HG02885 (cell line): ENCODE results near the gene ACVRL1.

Experiments
- ATAC-seq: cut with Tn5 transposase; IDR thresholded peaks from one replicate; pipeline ENCODE4 v1.9.1; 2021; ENCODE audit warnings: mild to moderate bottlenecking; ENCODE audit not compliant: unreplicated experiment, poor library complexity

The ACVRL1 gene

DNA sequence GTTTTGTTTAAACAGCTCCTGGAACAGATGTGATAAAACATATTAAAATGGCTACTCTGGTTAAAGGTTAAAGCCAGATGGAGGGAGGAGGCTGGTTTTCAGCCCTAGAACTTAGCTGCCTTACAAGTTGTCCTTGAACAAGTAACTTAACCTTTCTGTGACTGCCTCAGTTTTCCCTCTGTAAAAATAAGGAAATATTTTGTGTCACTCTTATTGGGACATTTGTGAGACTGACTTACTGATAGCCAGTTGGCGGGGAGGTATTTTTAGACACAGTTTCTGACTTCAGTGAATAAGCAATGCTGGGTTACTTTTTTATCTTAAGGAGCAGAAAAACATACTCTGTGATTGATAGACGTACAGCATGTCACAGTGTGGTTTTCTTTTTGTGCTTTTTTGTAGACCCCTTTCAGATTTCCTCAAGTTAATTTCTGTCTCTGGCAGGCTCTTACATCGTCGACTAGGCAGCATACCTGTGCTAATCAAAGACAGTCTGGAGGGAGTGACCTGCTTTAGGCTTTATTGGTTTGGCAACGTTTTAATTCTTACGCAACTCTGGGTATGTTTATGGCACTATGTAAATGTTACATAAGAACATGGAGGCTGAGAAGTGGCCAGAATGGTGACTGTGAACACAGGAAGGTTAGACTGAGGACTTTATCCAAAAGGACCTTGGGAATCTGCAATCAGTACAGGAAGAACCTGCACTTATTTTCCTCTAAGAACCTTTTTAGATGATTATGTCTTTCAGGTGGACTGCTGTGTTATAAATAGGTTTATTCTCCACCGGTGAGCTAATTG, 47.5 kb downstream of the ACVRL1 start:
- no peak for ATAC-seq

DNA sequence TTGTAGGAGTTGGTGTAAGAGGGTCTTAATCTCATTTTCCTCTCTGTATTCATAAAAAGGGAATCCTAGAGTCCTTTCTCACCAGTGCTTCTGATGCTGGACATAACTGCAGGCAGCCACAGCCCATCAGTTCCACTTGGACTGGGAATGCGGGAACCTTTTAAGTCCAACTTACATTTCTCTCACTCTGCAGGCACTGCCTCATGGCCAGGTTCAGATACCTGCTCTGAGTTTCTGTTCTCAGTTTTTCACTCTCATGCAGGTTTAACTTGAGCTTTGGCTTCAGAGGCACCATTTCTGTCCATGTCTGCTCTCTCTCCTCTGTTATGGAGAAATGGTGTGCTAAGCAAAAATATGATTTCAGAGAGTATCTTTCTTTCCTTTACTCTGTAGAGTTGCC, 48.4 kb downstream of the ACVRL1 start:
- ATAC-seq, result no peak

DNA sequence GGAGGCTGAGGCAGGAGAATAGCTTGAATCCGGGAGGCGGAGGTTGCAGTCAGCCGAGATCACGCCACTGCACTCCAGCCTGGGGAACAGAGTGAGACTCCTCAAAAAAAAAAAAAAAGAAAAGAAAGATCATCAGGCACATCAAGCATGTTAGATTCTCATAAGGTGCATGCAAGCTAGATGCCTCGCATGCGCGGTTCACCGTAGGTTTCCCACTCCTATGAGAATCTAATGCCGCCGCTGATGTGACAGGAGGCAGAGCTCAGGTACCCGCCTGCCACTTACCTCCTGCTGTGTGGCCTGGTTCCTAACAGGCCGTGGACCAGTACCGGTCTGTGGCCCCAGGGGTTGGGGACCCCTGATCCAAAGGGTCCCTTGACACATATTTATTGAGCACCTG, 51.2 kb downstream of the ACVRL1 start:
- ATAC-seq, result no peak

DNA sequence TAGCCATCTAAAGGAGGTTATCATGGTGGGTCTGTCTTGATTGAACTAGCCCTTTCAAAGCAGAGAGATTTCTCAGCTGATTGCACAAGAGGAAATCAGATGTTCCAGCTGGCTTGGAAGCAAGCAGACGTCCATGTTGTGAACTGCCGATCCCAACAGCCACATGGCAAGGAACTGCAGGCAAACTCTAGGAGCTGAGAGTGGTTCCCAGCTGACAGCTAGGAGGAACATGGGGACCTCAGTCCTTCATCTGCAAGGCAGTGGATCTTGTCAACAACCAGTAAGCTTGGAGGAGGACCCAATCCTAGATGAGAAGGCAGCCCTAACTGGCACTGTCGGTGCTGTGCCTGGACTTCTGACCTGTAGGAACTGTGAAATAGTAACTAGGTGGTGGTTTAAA, 51.9 kb downstream of the ACVRL1 start:
- no peak for ATAC-seq

DNA sequence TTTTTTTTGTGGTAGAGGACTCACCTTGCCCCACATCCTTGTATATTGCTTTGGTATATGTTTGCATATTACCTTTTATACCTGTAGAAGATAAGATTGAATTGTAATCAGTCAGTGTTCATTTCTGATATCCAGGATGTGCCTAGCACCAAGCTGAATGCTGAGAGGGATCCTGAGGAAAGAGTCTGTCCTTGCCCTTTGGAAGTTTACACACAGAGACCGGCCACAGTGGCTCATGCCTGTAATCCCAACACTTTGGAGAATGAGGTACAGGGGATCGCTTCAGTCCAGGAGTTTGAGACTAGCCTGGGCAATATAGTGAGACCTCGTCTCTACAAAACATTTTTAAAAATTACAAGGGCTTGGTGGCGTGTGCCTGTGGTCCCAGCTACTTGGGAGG, 52.6 kb downstream of the ACVRL1 start:
- ATAC-seq, result no peak

DNA sequence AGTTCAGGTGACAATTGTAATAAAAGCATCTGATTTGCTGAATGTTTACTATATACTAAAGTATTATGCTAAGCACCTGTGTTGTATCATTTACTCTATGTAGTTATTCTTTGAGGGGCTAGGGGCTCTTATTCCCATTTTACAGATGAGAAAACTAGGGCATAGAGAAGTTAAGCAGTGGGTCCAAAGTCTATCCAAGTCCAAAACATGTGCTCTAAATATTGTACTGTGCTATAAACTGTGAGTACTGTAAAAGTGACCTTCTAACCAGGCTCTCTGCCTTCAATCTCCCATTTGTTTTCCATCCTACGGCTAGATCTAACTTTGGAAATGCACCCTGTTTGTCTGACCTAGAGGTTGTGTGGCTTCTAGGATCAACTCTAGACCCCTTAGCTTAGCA, 53.2 kb downstream of the ACVRL1 start:
- no peak for ATAC-seq

DNA sequence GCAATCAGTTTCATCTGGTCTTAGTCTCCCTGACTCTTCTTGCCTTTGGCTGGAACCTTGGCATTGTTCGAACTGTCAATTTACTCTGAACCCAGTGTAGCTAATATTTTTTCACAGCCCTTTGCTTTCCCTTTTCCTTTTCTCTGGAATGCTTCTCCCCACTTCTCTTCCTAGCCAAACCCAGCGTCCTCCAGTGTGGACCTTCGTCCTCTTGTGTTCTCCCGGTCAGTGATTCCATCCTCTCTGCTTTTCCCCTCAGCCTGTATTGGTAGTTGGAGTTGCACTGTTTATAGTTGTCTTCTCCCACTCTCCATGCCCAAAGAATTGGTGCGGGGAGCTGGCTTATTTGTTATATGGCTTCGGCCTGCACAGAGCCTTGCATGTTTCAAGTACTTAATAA, 53.6 kb downstream of the ACVRL1 start:
- ATAC-seq, result no peak

DNA sequence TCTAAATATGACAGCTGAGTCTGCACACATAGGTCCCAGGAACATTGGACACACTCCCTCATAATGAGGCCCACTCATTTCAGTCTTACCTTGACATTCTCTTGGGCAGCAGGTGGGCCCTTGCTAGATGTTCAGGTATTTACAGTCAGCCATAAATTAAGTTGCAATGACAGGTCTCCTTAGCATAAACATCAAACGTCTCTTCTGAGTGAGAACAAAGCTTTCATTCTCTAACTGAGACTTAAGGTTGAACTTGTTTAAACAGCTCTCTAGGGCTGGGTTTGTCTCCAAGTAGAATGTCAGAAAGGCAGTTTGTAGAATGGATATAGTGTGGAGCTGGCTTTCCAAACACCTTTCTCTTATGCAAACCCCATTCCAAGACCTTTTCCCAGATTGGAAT, 54.5 kb downstream of the ACVRL1 start:
- ATAC-seq, result no peak

DNA sequence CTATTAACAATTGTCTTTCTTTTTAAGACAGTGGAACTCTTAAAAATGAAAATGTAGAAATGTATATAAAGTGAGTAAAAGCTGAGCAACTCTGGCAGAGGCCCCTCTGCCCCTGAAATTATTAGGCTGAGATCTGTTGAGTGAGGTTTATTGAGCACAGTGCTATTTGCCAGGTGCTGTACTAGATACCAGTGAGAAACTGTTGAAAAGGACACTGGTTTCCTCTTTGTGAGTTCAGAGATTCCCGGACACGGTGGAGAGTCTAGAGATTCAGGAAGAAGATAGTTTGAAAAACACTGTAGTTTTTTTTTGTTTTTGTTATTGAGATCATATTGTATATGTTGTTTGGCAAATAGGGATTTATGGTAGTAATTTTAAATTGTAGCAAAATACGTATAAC, 55.4 kb downstream of the ACVRL1 start:
- ATAC-seq, result no peak

DNA sequence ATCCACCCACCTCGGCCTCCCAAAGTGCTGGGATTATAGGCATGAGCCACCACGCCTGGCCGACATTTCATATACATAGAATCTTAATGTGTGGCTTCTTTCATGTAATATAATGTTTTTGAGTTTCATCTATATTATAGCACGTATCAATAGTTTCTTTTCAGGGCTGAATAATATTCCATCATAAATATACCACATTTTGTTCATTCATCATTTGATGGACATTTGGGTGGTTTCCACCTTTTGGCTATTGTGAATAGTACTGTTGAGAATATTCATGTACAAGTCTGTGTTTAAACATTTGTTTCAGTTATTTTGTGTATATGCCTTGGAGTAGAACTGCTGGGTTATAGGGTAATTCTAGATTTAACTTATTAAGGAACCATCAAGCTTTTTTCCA, 56.2 kb downstream of the ACVRL1 start:
- ATAC-seq, result no peak

DNA sequence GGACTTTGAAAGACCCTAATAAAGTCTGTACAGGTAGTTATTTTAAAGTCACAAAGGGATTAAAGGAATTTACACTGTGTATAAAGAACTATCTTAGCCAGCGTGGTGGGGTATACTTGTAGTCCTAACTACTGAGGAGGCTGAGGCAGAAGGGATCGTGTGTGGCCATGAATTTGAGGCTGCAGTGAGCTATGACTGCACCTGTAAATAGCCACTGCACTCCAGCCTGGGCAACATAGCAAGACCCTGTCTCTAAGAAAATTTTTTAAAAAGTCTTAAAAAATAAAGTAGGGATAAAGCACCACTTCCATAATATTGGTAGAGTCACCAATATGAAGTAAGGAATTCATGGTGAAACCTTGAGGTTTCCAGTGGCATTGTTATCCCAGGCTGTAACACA, 62.3 kb downstream of the ACVRL1 start:
- ATAC-seq, result no peak

DNA sequence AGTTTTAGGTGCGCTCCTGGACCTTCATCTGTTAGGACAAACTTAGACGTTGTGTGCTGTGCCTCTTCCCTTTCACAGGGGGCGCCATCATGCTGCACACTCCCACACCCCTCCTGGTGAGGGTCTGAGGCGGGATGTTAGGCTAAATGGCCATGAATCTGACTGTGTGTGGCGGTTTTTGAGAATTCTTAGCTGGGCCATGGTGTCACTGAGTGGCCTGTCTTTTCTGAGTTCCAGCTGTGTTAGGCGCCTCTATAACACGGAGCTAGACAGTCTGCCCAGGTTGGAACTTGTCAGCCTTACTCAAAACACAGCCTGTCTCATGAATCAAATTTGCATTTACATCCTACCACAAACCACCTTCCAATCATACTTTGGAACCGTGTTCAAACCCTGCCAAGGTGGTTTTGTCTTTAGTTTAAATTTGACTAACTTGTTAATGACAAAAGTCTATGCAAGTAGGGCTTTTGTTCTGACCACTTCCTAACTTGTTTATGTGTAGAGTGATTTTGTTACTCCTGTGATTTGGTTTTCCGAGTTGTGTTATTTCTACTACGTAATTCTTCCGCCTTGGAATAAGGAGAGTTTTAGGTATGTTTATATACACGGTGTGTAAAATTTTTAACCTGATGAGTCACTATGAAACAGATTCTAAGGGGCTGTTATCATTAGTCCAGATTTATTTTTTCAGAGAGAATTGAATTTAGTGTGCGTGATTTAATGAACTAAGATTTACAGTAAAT, 63.8 kb downstream of the ACVRL1 start:
- ATAC-seq, result peak; percentile 92

DNA sequence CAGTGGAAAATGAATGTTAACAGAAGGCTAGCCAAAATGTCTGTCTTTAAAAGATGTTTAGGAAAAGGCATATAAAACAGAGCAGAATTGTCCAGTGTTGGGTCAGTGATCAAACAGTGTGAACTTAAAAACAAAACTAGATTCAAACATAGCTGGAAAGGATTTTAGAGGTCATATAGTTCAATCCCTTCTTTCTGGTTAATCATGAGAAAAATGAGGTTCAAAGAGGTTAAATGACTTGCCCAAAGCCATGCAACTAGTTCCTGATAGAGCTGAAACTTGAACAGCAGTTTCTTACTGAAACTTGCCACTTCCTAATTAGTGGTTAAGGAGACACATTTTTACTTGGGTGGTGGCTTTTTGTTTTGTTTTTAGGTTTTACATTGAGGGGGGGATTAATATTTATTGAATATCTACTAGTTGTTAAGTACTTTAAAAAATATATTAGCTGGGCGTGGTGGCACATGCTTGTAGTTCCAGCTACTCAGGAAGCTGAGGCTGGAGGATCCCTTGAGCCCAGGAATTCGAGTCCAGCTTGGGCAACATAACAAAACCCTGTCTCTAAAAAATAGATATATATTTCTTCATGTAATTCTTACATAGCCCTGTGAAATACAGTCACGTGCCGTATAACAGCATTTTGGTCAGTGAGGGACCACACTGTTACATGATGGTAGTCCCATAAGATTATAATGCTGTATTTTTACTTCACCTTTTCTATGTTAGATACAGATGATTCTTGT, 64.5 kb downstream of the ACVRL1 start:
- ATAC-seq, result no peak

DNA sequence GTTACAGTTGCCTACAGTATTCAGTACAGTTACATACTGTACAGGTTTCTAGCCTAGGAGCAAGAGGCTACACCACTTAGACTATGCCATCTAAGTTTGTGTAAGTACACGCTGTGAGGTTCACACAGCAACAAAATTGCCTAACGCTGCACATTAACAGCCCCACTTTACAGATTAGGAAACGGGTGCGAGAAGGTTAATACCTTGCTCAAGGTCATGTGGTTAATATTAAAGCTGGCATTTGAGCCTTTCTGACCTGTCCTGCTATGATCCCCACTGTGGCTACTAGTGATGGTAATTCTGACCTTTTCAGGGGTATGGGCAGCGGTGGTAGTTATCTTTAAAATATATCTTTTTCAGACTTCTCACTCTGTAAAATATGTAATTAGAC, 65.1 kb downstream of the ACVRL1 start:
- ATAC-seq, result no peak

DNA sequence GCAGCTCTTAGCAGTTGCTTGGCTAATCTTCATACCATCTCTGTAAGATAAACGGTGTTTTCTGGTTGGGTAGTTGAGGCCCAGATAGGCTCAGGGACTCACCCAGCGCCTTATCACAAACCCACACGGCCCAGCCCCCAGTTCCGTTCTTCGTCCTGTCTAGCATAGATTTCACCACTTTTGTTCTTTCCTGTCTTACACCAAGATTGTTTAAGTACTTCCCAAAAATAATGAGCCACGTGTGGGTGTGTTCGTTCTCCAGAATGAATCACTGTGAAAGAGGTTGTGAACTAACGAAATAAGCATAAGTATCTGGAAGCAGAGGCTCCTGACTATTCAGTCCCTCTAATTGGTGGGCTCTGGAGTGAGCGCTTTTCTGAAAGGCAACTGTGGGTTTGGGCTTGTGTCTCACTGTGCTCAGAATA, 65.6 kb downstream of the ACVRL1 start:
- no peak for ATAC-seq
